Endothelial cell of umbilical vein (primary cell): Measurements from ENCODE around the gene DLX6. TPM values are rescaled to one million over a fixed set of nuclear protein-coding genes. Genes with fewer than 3 reads are reported as not detected.

ENCODE experiments used
- Bru-seq: library from RNA; stranded (reverse); fragments of 400-500 nt; gene quantifications from one replicate; lab custom pipeline; 2021; lab: Mats Ljungman, UMichigan
- BruChase-seq, 2 experiments: library from RNA; stranded (reverse); fragments of 400-500 nt; gene quantifications; one replicate each; lab custom pipeline; 2021; lab: Mats Ljungman, UMichigan
- BruUV-seq: library from RNA; stranded (reverse); fragments of 400-500 nt; replicated peaks from 2 replicates; lab custom pipeline; 2021; lab: Mats Ljungman, UMichigan
- CTCF ChIA-PET: fragments of 300-600, 350-600 bp; sonication (Branson Sonifier 250); formaldehyde crosslinking; loops from one replicate; lab custom pipeline; 2021; ENCODE audit warnings: antibody characterized with exemption, inconsistent platforms; lab: Charles Lee
- POLR2A ChIA-PET: fragments of 300-600, 350-600 bp; sonication (Branson Sonifier 250); formaldehyde crosslinking; loops from one replicate; lab custom pipeline; 2021; ENCODE audit warnings: antibody characterized with exemption, inconsistent platforms; lab: Charles Lee
- DNase-seq: peaks from one replicate; pipeline ENCODE4 v3.0.0-alpha.2; 2011; ENCODE audit warnings: low read depth, low spot score
- FAIRE-seq: peaks from 2 replicates; lab custom pipeline; 2011; peaks lifted over from hg19 to GRCh38; lab: Jason Lieb, UNC
- H2AFZ ChIP-seq: 2 replicates; pipeline ENCODE4 v1.6.0; 2012; ENCODE audit warnings: low read depth, low read length, control low read depth, inconsistent platforms
- H3K27ac ChIP-seq: 2 replicates; pipeline ENCODE4 v1.5.1; 2011; ENCODE audit warnings: low read depth, mild to moderate bottlenecking, control low read depth, low read length, moderate library complexity; ENCODE audit not compliant: insufficient read depth
- H3K27me3 ChIP-seq, 2 experiments: 2 replicates each; pipeline versions ENCODE4 v1.6.0 to v1.6.1; 2011; ENCODE audit warnings: low read length in 2 of 2, mixed read lengths in 1 of 2; ENCODE audit not compliant: control insufficient read depth in 2 of 2, insufficient read depth in 2 of 2
- H3K36me3 ChIP-seq, 2 experiments: 2 replicates in 1 of 2; 3 replicates in 1 of 2; pipeline ENCODE4 v1.5.1; 2011; ENCODE audit warnings: low read length in 2 of 2, mild to moderate bottlenecking in 1 of 2, moderate library complexity in 1 of 2; ENCODE audit not compliant: control insufficient read depth in 2 of 2, insufficient read depth in 2 of 2; ENCODE audit errors: extremely low read depth in 1 of 2
- H3K4me1 ChIP-seq: 3 replicates; pipeline ENCODE4 v1.5.1; 2011; ENCODE audit warnings: mild to moderate bottlenecking, low read length; ENCODE audit not compliant: control insufficient read depth, insufficient read depth; ENCODE audit errors: extremely low read depth
- H3K4me2 ChIP-seq: 2 replicates; pipeline ENCODE4 v1.6.1; 2011; ENCODE audit warnings: low read length, control low read depth, mixed read lengths; ENCODE audit not compliant: insufficient read depth
- H3K4me3 ChIP-seq, 3 experiments: fragments of 200-600 bp in 1 of 3; sonication (generic), shearing (Covaris generic) in 1 of 3; replicated peaks in 1 of 3; 2 replicates each; pipeline ENCODE4 v1.5.1; 2011 to 2016; ENCODE audit warnings: control low read depth in 3 of 3, low read length in 3 of 3, mild to moderate bottlenecking in 2 of 3, inconsistent platforms in 1 of 3, low read depth in 1 of 3, moderate library complexity in 1 of 3; ENCODE audit not compliant: insufficient read depth in 1 of 3
- H3K79me2 ChIP-seq: 2 replicates; pipeline ENCODE4 v1.6.0; 2012; ENCODE audit warnings: low read length, inconsistent platforms; ENCODE audit not compliant: control insufficient read depth, insufficient read depth
- H3K9ac ChIP-seq: replicated peaks from 2 replicates; pipeline ENCODE3; 2011; ENCODE audit warnings: low read length, control low read depth; ENCODE audit not compliant: insufficient read depth; ENCODE audit errors: extremely low read depth
- H3K9me1 ChIP-seq: replicated peaks from 3 replicates; pipeline ENCODE4 v1.6.0; 2011; ENCODE audit warnings: mild to moderate bottlenecking, low read length; ENCODE audit not compliant: control insufficient read depth, insufficient read depth; ENCODE audit errors: extremely low read depth
- H3K9me3 ChIP-seq: replicated peaks from 2 replicates; pipeline ENCODE4 v1.5.1; 2012; ENCODE audit warnings: low read length, inconsistent platforms; ENCODE audit not compliant: control insufficient read depth, insufficient read depth
- H4K20me1 ChIP-seq: replicated peaks from 2 replicates; pipeline ENCODE3; 2011; ENCODE audit warnings: mild to moderate bottlenecking, low read length; ENCODE audit not compliant: control insufficient read depth, insufficient read depth; ENCODE audit errors: extremely low read depth
- CTCF ChIP-seq, 2 donors: IDR thresholded peaks; 1 replicate in 1 of 2; 2 replicates in 1 of 2; pipeline ENCODE4 v1.5.1; 2011; ENCODE audit warnings: low read length in 2 of 2, mild to moderate bottlenecking in 2 of 2, moderate library complexity in 2 of 2, control low read depth in 1 of 2, inconsistent platforms in 1 of 2, low read depth in 1 of 2; ENCODE audit not compliant: insufficient read depth in 1 of 2; ENCODE audit errors: extremely low read depth in 1 of 2
- FOS ChIP-seq: IDR thresholded peaks from 2 replicates; pipeline ENCODE4 v1.6.1; 2011; ENCODE audit warnings: mild to moderate bottlenecking, low read length, moderate library complexity, borderline replicate concordance; ENCODE audit not compliant: insufficient read depth
- GATA2 ChIP-seq: IDR thresholded peaks from 2 replicates; pipeline ENCODE4 v1.7.0; 2011; ENCODE audit warnings: low read depth, mild to moderate bottlenecking, moderate library complexity, mixed read lengths, low read length; ENCODE audit not compliant: insufficient read length, insufficient read depth
- MAX ChIP-seq: IDR thresholded peaks from 2 replicates; pipeline ENCODE4 v1.6.1; 2011; ENCODE audit not compliant: insufficient read depth, insufficient read length
- POLR2A ChIP-seq: IDR thresholded peaks from 2 replicates; pipeline ENCODE4 v1.6.1; 2012; ENCODE audit warnings: low read depth, mild to moderate bottlenecking, control low read depth, low read length
- POLR2AphosphoS5 ChIP-seq: IDR thresholded peaks from 2 replicates; pipeline ENCODE4 v1.6.1; 2012; ENCODE audit warnings: low read depth, mild to moderate bottlenecking, control low read depth, low read length, moderate library complexity; ENCODE audit not compliant: insufficient read depth
- dilution Hi-C: fragments of 300-500 bp; cut with MboI; formaldehyde crosslinking; loops from one replicate; pipeline ENCODE4 v1.15.0; 2019; ENCODE audit warnings: low sequenced_read_pairs; ENCODE audit not compliant: extremely low pct_ligation_motif_present
- intact Hi-C: fragments of 100-400 bp; cut with micrococcal nuclease; formaldehyde crosslinking; loops from one replicate; pipeline ENCODE4 v1.10.0; 2022
- long read RNA-seq: library from polyadenylated mRNA; stranded (forward); transcript quantifications from one replicate; pipeline ENCODE4 v2.0.0, GENCODE V29; 2021
- polyA minus RNA-seq, 3 experiments: library from RNA; depleted of rRNA, polyadenylated mRNA; stranded (reverse); fragments of >200 nt; gene quantifications; 1 replicate in 1 of 3; 2 replicates in 2 of 3; pipeline ENCODE4 v1.2.3, GENCODE V29; 2011
- polyA plus RNA-seq, 4 experiments: library from polyadenylated mRNA; depleted of rRNA in 3 of 4; stranded (reverse) in 3 of 4; unstranded in 1 of 4; fragments of >200 nt; gene quantifications; 2 replicates each; pipeline versions ENCODE4 v1.2.1 to v1.2.3, GENCODE V29; 2011 to 2012; ENCODE audit warnings: missing spikeins in 1 of 4
- total RNA-seq: library from RNA; stranded (reverse); gene quantifications from 2 replicates; pipeline ENCODE4 v1.2.3, GENCODE V29; 2021

DLX6 gene
- total RNA-seq (not detected in 2 replicates), polyA plus RNA-seq (not detected in 2 replicates), polyA minus RNA-seq (not detected in 2 replicates), Bru-seq, nascent RNA (not detected), BruChase-seq, experiment 1, labeled RNA remaining after a 6-hour chase (not detected), BruChase-seq, experiment 2, labeled RNA remaining after a 2-hour chase (not detected)
- not detected in 2 replicates for polyA plus RNA-seq (2011; cell fraction: cytosol; rRNA removed)
- polyA plus RNA-seq (2011; cell fraction: nucleus; rRNA removed) = not detected in 2 replicates
- not detected in 2 replicates for polyA plus RNA-seq (2012)
- polyA minus RNA-seq (2011; cell fraction: cytosol; rRNA and poly(A)+ RNA removed) = not detected
- polyA minus RNA-seq (2011; cell fraction: nucleus; rRNA and poly(A)+ RNA removed) = not detected in 2 replicates
- long read RNA-seq = 0 reads

GRCh38 chr7:97005183-97006054, at the start of gene DLX6:
DLX6 (plus strand) TSS chr7:97005553; CDS start chr7:97005978, 425 bp downstream.
- ChIA-PET POLR2A (no interaction called here), CTCF (interaction anchor here (0.6 to 1.0 kb wide), 5 partner anchors 10 to 946 kb away, joined by 3 to 5 read pairs (median 3); no protein-coding TSS in a partner anchor)
- DNase-seq (no peak), FAIRE-seq (no peak)
- Histone ChIP-seq H3K4me2 (no peak within 1 kb of the TSS), H3K9ac (no peak within 1 kb of the TSS), H3K4me3 (peak within 1 kb of the TSS in 1 of 3 experiments; percentile 29), H3K36me3 (no peaks in the 10 kb centered on the region), H3K79me2 (no peaks in the 10 kb centered on the region), H3K4me1 (peaks cover 3% of the 10 kb centered on the region), H2AFZ (no peak within 1 kb of the TSS), H3K9me1 (no peaks in the 10 kb centered on the region), H3K9me3 (no peaks in the 10 kb centered on the region), H3K27ac (no peak within 1 kb of the TSS), H3K27me3 (peaks cover 87 to 94% of the 10 kb centered on the region in 2 experiments), H4K20me1 (no peaks in the 10 kb centered on the region)
- BruUV-seq = no TSS peak
- dilution Hi-C loops = no loop called here
- TF ChIP-seq POLR2AphosphoS5 (no peak), CTCF (IDR thresholded peaks at IDR 0.05; ENCODE audit: extremely low read depth in 1 of 2, insufficient read depth in 1 of 2, low read depth in 1 of 2, low read length in 2 of 2) (no peak), POLR2A (no peak), GATA2 (no peak), MAX (no peak), FOS (no peak)
- intact Hi-C loops = loop anchor here (2.0 to 5.0 kb wide), 2 partner anchors 17 to 683 kb away; partner anchors contain the start of gene SLC25A13
